Calu3 (cell line): ENCODE data around the gene ATF7IP. TPM values are rescaled to one million over a fixed set of nuclear protein-coding genes. Genes with fewer than 3 reads are reported as not detected.

Experiments used
- BruUV-seq: library from RNA; stranded (reverse); fragments of 400-500 nt; replicated peaks from 2 replicates; lab custom pipeline; 2021; lab: Mats Ljungman, UMichigan
- CTCF ChIA-PET: fragments of 300-600 bp; sonication (Branson Sonifier 250); formaldehyde crosslinking; loops from one replicate; lab custom pipeline; 2022; ENCODE audit warnings: antibody characterized with exemption; lab: Charles Lee
- DNase-seq: peaks from one replicate; pipeline ENCODE4 v3.0.0; 2022
- H3K27ac Mint-ChIP-seq: one replicate; pipeline ENCODE4 v1.8.0; 2022; ENCODE audit warnings: mixed read lengths; ENCODE audit not compliant: unreplicated experiment
- H3K27me3 Mint-ChIP-seq: one replicate; pipeline ENCODE4 v1.8.0; 2022; ENCODE audit warnings: mixed read lengths; ENCODE audit not compliant: unreplicated experiment
- H3K36me3 Mint-ChIP-seq: one replicate; pipeline ENCODE4 v1.8.0; 2022; ENCODE audit warnings: mild to moderate bottlenecking, moderate library complexity, mixed read lengths; ENCODE audit not compliant: insufficient read depth, unreplicated experiment
- H3K4me1 Mint-ChIP-seq: one replicate; pipeline ENCODE4 v1.8.0; 2022; ENCODE audit warnings: mild to moderate bottlenecking, low read depth, mixed read lengths; ENCODE audit not compliant: unreplicated experiment
- H3K4me3 Mint-ChIP-seq: one replicate; pipeline ENCODE4 v1.8.0; 2022; ENCODE audit warnings: mild to moderate bottlenecking, low read depth, moderate library complexity, mixed read lengths; ENCODE audit not compliant: unreplicated experiment
- H3K9me3 Mint-ChIP-seq: one replicate; pipeline ENCODE4 v1.8.0; 2022; ENCODE audit warnings: low read depth, mixed read lengths; ENCODE audit not compliant: unreplicated experiment
- intact Hi-C: fragments of 100-400 bp; cut with micrococcal nuclease; formaldehyde crosslinking; loops from one replicate; pipeline ENCODE4 v1.10.0; 2022; ENCODE audit not compliant: unreplicated experiment
- total RNA-seq: library from RNA; stranded (reverse); gene quantifications from 2 replicates; pipeline ENCODE4 v1.2.3, GENCODE V29; 2022
- TF ChIP-seq, protein P1 (sequence below): fragments of 200-600 bp; IDR thresholded peaks from one replicate; pipeline ENCODE4 v1.8.0; 2022; ENCODE audit warnings: antibody characterized with exemption; ENCODE audit not compliant: unreplicated experiment

ATF7IP gene
- total RNA-seq, 1 experiment from 2014 or later = 72.7 TPM

DNA sequence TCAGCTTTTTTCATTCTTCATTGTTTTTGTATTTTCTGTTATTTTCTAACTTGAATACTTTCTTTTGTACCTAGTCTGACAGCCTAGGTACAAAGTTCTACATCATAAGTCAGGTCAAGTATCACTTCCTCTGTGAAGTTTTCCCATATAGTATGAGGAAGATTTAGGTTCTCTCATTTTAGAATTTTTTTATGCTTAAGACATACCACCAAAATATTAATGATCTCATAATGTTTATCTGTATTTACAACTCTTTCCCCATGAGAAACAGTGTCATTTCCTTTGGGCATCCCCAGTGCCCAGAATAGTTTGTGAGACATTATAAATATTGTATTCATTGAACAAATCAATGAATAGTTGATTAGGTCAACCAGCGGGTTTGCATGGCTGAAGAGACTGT is 3.1 kb upstream of the ATF7IP start:
- Mint-ChIP-seq H3K27ac (no peak overlapping the region), H3K4me1 (no peaks in the 10 kb centered on the region), H3K27me3 (no peaks in the 10 kb centered on the region), H3K36me3 (peaks cover 24% of the 10 kb centered on the region), H3K9me3 (no peaks in the 10 kb centered on the region), H3K4me3 (no peak overlapping the region)
- TF ChIP-seq, protein P1, sequence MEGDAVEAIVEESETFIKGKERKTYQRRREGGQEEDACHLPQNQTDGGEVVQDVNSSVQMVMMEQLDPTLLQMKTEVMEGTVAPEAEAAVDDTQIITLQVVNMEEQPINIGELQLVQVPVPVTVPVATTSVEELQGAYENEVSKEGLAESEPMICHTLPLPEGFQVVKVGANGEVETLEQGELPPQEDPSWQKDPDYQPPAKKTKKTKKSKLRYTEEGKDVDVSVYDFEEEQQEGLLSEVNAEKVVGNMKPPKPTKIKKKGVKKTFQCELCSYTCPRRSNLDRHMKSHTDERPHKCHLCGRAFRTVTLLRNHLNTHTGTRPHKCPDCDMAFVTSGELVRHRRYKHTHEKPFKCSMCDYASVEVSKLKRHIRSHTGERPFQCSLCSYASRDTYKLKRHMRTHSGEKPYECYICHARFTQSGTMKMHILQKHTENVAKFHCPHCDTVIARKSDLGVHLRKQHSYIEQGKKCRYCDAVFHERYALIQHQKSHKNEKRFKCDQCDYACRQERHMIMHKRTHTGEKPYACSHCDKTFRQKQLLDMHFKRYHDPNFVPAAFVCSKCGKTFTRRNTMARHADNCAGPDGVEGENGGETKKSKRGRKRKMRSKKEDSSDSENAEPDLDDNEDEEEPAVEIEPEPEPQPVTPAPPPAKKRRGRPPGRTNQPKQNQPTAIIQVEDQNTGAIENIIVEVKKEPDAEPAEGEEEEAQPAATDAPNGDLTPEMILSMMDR = no peak
- CTCF ChIA-PET = no interaction called here
- BruUV-seq = no TSS peak
- intact Hi-C loops = no loop called here
- DNase-seq = no peak

DNA sequence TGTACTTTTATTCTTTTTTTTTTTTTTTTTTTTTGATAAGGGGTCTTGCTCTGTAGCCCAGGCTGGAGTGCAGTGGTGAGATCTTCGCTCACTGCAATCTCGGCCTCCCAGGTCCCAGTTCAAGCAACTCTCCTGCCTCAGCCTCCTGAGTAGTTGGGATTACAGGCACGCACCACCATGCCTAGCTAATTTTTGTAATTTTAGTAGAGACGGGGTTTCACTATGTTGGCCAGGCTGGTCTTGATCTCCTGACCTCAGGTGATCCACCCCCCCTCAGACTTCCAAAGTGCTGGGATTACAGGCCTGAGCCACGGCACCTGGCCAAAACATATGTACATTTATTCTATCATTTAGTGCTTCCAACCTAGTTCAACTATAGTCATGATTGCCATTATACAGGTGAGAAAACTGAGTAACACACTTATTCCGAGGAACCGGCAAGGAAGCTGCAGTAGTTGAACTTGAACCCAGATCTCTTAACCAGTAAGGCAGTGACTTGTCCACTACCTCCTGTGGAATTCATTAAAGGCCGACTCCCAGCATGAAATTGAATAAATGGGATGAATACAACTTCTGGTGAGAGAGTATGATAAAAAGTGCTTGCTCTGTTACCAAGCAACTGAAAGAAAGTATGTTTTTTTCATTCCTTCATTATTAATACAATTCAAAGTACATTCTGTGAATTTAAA is 755 bp upstream of the ATF7IP start:
- DNase-seq = no peak
- CTCF ChIA-PET = interaction anchor here (1.0 to 1.9 kb wide), 8 partner anchors 9 to 127 kb away, joined by 3 to 21 read pairs (median 4); no protein-coding TSS in a partner anchor
- TF ChIP-seq, protein P1 = no peak
- H3K36me3 Mint-ChIP-seq = peaks cover 34% of the 10 kb centered on the region
- no peaks in the 10 kb centered on the region for H3K4me1 Mint-ChIP-seq
- no peaks in the 10 kb centered on the region for H3K27me3 Mint-ChIP-seq
- BruUV-seq = no TSS peak
- H3K4me3 Mint-ChIP-seq = peak overlapping the region; percentile 53
- intact Hi-C loops = loop anchor here (1.0 to 5.0 kb wide), 2 partner anchors 107 to 177 kb away; no protein-coding TSS in a partner anchor
- peak overlapping the region; percentile 29 for H3K27ac Mint-ChIP-seq
- no peaks in the 10 kb centered on the region for H3K9me3 Mint-ChIP-seq

DNA sequence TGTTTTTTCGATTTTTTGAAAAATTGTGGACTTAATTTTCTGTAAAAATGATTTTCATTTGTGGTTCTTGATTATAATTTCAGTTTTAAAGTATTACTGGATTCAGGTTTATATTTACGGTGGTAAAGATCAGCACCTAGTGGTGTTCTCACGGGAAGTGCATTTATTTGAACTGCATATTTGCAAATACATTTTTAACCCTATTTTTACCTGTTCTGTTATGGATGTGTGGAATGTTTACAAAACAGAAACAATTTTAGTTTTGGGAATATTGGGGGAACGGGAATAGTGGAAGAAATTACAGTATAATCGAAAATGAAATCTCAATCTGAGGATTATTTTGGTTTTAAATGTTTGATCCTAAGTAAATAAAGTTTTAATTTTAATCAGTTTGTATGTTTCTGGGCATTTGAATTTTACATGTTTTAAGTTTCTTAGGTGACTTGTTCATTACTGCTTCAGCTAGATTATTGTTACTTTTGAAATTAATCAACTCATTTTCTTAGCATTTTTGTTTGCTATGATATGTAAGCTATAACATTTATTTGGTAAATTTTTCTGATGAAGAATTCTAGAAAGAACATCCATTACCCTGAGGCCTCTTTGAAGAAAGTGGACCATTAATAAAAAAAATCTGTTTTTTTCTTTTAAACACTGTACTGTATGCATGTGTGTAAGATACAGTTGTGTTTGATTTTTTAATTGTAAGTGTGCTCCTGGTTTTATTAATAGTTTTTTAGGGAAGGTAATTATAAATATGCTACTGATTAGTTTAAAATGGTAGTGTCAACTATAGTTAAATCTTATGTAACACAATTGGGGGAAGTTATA is 942 bp downstream of the ATF7IP start:
- CTCF ChIA-PET = interaction anchor here (0.8 to 1.9 kb wide), 12 partner anchors 21 to 128 kb away, joined by 3 to 21 read pairs (median 4); no protein-coding TSS in a partner anchor
- Mint-ChIP-seq H3K27ac (peak overlapping the region; percentile 29), H3K27me3 (no peaks in the 10 kb centered on the region), H3K4me1 (no peaks in the 10 kb centered on the region), H3K36me3 (peaks cover 34% of the 10 kb centered on the region), H3K9me3 (no peaks in the 10 kb centered on the region), H3K4me3 (peak overlapping the region; percentile 53)
- DNase-seq = no peak
- intact Hi-C loops = loop anchor here (1.0 to 5.0 kb wide), 3 partner anchors 50 to 179 kb away; no protein-coding TSS in a partner anchor
- TF ChIP-seq, protein P1 = no peak
- no TSS peak for BruUV-seq

DNA sequence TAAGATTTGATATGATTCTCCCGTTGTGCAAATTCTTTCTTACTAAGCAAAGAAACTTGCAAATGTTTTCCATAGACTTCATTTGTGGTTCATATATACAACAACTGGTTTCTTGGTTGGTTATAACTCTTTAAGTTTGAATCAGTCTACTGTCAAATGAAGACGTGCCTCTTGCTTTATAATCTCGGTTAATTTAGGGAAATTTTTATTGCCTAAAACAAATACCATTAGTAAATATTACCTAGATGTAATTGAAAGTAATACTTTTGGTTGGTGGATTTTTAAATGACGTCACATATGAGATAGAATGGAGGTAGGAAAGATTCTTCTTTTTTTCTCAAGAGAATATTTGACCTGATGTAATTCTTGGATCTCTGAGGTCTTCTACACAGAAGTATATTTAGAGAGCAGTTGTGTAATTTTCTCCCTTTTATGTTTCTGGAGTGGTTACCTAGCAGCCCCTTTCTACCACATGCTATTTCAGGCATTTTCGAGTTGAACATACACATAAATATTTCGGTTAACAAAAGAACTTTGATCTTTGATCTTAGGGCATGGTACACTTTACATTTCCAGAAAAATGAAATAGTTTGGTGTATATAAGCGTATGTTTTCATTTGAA is 1.7 kb downstream of the ATF7IP start:
- TF ChIP-seq, protein P1 = no peak
- BruUV-seq = no TSS peak
- Mint-ChIP-seq H3K36me3 (peaks cover 34% of the 10 kb centered on the region), H3K9me3 (no peaks in the 10 kb centered on the region), H3K4me3 (peak overlapping the region; percentile 53), H3K27ac (peak overlapping the region; percentile 29), H3K27me3 (no peaks in the 10 kb centered on the region), H3K4me1 (peaks cover 2% of the 10 kb centered on the region)
- DNase-seq = no peak
- intact Hi-C loops = loop anchor here (1.0 to 5.0 kb wide), 3 partner anchors 50 to 180 kb away; no protein-coding TSS in a partner anchor
- CTCF ChIA-PET = no interaction called here
